Nephron progenitor cell (in vitro differentiated cells): Measurements from ENCODE around the gene SYN1.

ENCODE experiments used
- DNase-seq: peaks from one replicate; pipeline ENCODE4 v3.0.0; 2021
- H3K27ac Mint-ChIP-seq: 2 replicates; pipeline ENCODE4 v1.8.0; 2021; ENCODE audit warnings: mild to moderate bottlenecking, moderate library complexity, mixed read lengths
- H3K27me3 Mint-ChIP-seq: 2 replicates; pipeline ENCODE4 v1.8.0; 2021; ENCODE audit warnings: mild to moderate bottlenecking, low read depth, mixed read lengths; ENCODE audit not compliant: poor library complexity
- H3K36me3 Mint-ChIP-seq: 2 replicates; pipeline ENCODE4 v1.8.0; 2021; ENCODE audit warnings: low read depth, mixed read lengths
- H3K4me1 Mint-ChIP-seq: 2 replicates; pipeline ENCODE4 v1.8.0; 2021; ENCODE audit warnings: mixed read lengths
- H3K4me3 Mint-ChIP-seq: 2 replicates; pipeline ENCODE4 v1.8.0; 2021; ENCODE audit warnings: mild to moderate bottlenecking, moderate library complexity, mixed read lengths
- H3K9me3 Mint-ChIP-seq: 2 replicates; pipeline ENCODE4 v1.8.0; 2021; ENCODE audit warnings: mild to moderate bottlenecking, moderate library complexity, mixed read lengths
- CTCF ChIP-seq: fragments of 200-600 bp; sonication (generic); IDR thresholded peaks from 2 replicates; pipeline ENCODE4 v1.5.0; 2021; ENCODE audit warnings: antibody characterized with exemption

Gene SYN1

GRCh38 chrX:47560179-47560933, 59.3 kb downstream of the SYN1 start:
- no peak for DNase-seq
- Mint-ChIP-seq H3K9me3 (peaks cover 62% of the 10 kb centered on the region), H3K4me1 (peaks cover 52% of the 10 kb centered on the region), H3K27ac (peak overlapping the region; percentile 92), H3K36me3 (peaks cover 13% of the 10 kb centered on the region), H3K4me3 (peak overlapping the region; percentile 94), H3K27me3 (no peaks in the 10 kb centered on the region)
- no peak for TF ChIP-seq CTCF

GRCh38 chrX:47558436-47558835, 61.2 kb downstream of the SYN1 start:
- Mint-ChIP-seq H3K4me3 (no peak overlapping the region), H3K36me3 (peaks cover 4% of the 10 kb centered on the region), H3K27ac (no peak overlapping the region), H3K9me3 (peaks cover 57% of the 10 kb centered on the region), H3K4me1 (peaks cover 42% of the 10 kb centered on the region), H3K27me3 (no peaks in the 10 kb centered on the region)
- DNase-seq = no peak
- TF ChIP-seq CTCF = no peak

- TF ChIP-seq CTCF = no peak
- peaks cover 51% of the 10 kb centered on the region for H3K9me3 Mint-ChIP-seq
Observed at GRCh38 chrX:47556045-47556623, 63.5 kb downstream of the SYN1 start.

GRCh38 chrX:47543496-47543895, 76.2 kb downstream of the SYN1 start:
- Mint-ChIP-seq H3K27me3 (peaks cover 5% of the 10 kb centered on the region), H3K36me3 (no peaks in the 10 kb centered on the region), H3K4me1 (peaks cover 7% of the 10 kb centered on the region), H3K9me3 (peaks cover 41% of the 10 kb centered on the region), H3K27ac (no peak overlapping the region), H3K4me3 (no peak overlapping the region)
- no peak for TF ChIP-seq CTCF
- DNase-seq = no peak

More at GRCh38 chrX:47556045-47556623, 63.5 kb downstream of the SYN1 start:
- no peaks in the 10 kb centered on the region for H3K27me3 Mint-ChIP-seq
- H3K4me1 Mint-ChIP-seq = peaks cover 29% of the 10 kb centered on the region
- peak overlapping the region; percentile 86 for H3K4me3 Mint-ChIP-seq
- no peaks in the 10 kb centered on the region for H3K36me3 Mint-ChIP-seq
- DNase-seq = peak; percentile 75
- H3K27ac Mint-ChIP-seq = peak overlapping the region; percentile 66

- H3K36me3 Mint-ChIP-seq = no peaks in the 10 kb centered on the region
- peak; percentile 47 for DNase-seq
- TF ChIP-seq CTCF = peak; percentile 36
- H3K27me3 Mint-ChIP-seq = peaks cover 2% of the 10 kb centered on the region
- no peak overlapping the region for H3K4me3 Mint-ChIP-seq
- peaks cover 46% of the 10 kb centered on the region for H3K9me3 Mint-ChIP-seq
- H3K4me1 Mint-ChIP-seq = peaks cover 7% of the 10 kb centered on the region
- no peak overlapping the region for H3K27ac Mint-ChIP-seq
Observed at GRCh38 chrX:47540754-47541538, 78.7 kb downstream of the SYN1 start.
